ENCODE data around the gene TREM1. TPM values are rescaled to one million over a fixed set of nuclear protein-coding genes. Genes with fewer than 3 reads are reported as not detected.
A peak's percentile ranks its signal among the peaks of the same experiment; 100 is the strongest.

The TREM1 gene
- total RNA-seq, 4 donors from 2014 or later, result 2.1 TPM; not detected in 3

- Histone ChIP-seq H3K4me1 (no peaks in the 10 kb centered on the region), H3K36me3 (no peaks in the 10 kb centered on the region), H3K27ac (no peak overlapping the region), H3K4me3 (no peak overlapping the region), H3K27me3 (no peaks in the 10 kb centered on the region), H3K9me3 (no peaks in the 10 kb centered on the region)
- no peak for DNase-seq
- no peak for TF ChIP-seq POLR2A (IDR thresholded peaks at IDR 0.05)
- no peak for TF ChIP-seq CTCF (IDR thresholded peaks at IDR 0.05)
Measured at GRCh38 chr6:41280381-41281057, 6.0 kb downstream of the TREM1 start.

GRCh38 chr6:41278699-41279405 lies 7.6 kb downstream of the TREM1 start:
- Histone ChIP-seq H3K9me3 (no peaks in the 10 kb centered on the region), H3K36me3 (no peaks in the 10 kb centered on the region), H3K27ac (no peak overlapping the region), H3K27me3 (no peaks in the 10 kb centered on the region), H3K4me1 (no peaks in the 10 kb centered on the region), H3K4me3 (no peak overlapping the region)
- TF ChIP-seq POLR2A (IDR thresholded peaks at IDR 0.05) (no peak), CTCF (IDR thresholded peaks at IDR 0.05) (peak in 5 of 6 experiments; percentile 37 to 49 (median 45))
- peak in 2 of 3 donors; percentile 53 to 81 for DNase-seq

- Histone ChIP-seq H3K27me3 (no peaks in the 10 kb centered on the region), H3K4me3 (no peak overlapping the region), H3K36me3 (no peaks in the 10 kb centered on the region), H3K9me3 (no peaks in the 10 kb centered on the region), H3K4me1 (no peaks in the 10 kb centered on the region), H3K27ac (no peak overlapping the region)
- TF ChIP-seq CTCF (IDR thresholded peaks at IDR 0.05), result no peak
- TF ChIP-seq POLR2A (IDR thresholded peaks at IDR 0.05), result no peak
- no peak for DNase-seq
Measured at GRCh38 chr6:41277605-41278004, 8.9 kb downstream of the TREM1 start.

GRCh38 chr6:41275489-41275888 lies 11.0 kb downstream of the TREM1 start:
- no peak for DNase-seq
- no peaks in the 10 kb centered on the region for H3K27me3 ChIP-seq
- H3K9me3 ChIP-seq, result no peaks in the 10 kb centered on the region
- H3K4me3 ChIP-seq, result no peak overlapping the region
- no peak for TF ChIP-seq CTCF (IDR thresholded peaks at IDR 0.05)
- TF ChIP-seq POLR2A (IDR thresholded peaks at IDR 0.05), result no peak
- H3K27ac ChIP-seq, result no peak overlapping the region
- H3K4me1 ChIP-seq, result no peaks in the 10 kb centered on the region
- H3K36me3 ChIP-seq, result no peaks in the 10 kb centered on the region

GRCh38 chr6:41274256-41274655 lies 12.2 kb downstream of the TREM1 start:
- Histone ChIP-seq H3K27ac (no peak overlapping the region), H3K4me3 (no peak overlapping the region), H3K4me1 (no peaks in the 10 kb centered on the region), H3K36me3 (no peaks in the 10 kb centered on the region), H3K9me3 (no peaks in the 10 kb centered on the region), H3K27me3 (no peaks in the 10 kb centered on the region)
- TF ChIP-seq CTCF (IDR thresholded peaks at IDR 0.05), result no peak
- TF ChIP-seq POLR2A (IDR thresholded peaks at IDR 0.05), result no peak
- no peak for DNase-seq
